Skin of body (tissue), 2 donors: ENCODE data around the gene FAM167B. TPM values are rescaled to one million over a fixed set of nuclear protein-coding genes. Genes with fewer than 3 reads are reported as not detected.

Experiments used
- small RNA-seq: library from RNA; depleted of rRNA; stranded (forward); fragments of <200 nt; gene quantifications from one replicate; pipeline ENCODE3, GENCODE V24; 2014; ENCODE audit warnings: low replicate concordance
- total RNA-seq: library from RNA; depleted of rRNA; stranded (reverse); fragments of >200 nt; gene quantifications from one replicate; pipeline ENCODE4 v1.2.3, GENCODE V29; 2014

Gene FAM167B
- total RNA-seq, 1 donor from 2014 or later, result 1.3 TPM

Small RNAs within 50 kb of the gene (small RNA-seq; reads per million reads assigned to genes)
- gene RF00017 (not detected), gene RF00019 (not detected)

Other genes starting within 250 kb of the FAM167B start
- gene KHDRBS1, start 233.4 kb upstream of the FAM167B start, total RNA-seq, result 75.1 TPM
- 4.7 TPM for gene TMEM39B, start 174.3 kb upstream of the FAM167B start, total RNA-seq
- 22.6 TPM for gene KPNA6, start 139.2 kb upstream of the FAM167B start, total RNA-seq
- gene TXLNA, start 67.5 kb upstream of the FAM167B start, total RNA-seq, result 35.9 TPM
- 12.5 TPM for gene CCDC28B, start 46.6 kb upstream of the FAM167B start, total RNA-seq
- gene IQCC, start 41.6 kb upstream of the FAM167B start, total RNA-seq, result 3.5 TPM
- not detected for gene DCDC2B, start 38.1 kb upstream of the FAM167B start, total RNA-seq
- 11.5 TPM for gene TMEM234, start 24.9 kb upstream of the FAM167B start, total RNA-seq
- gene EIF3I, start 24.8 kb upstream of the FAM167B start, total RNA-seq, result 102 TPM
- 1.2 TPM for gene LCK, start 4.0 kb downstream of the FAM167B start, total RNA-seq
- 50.4 TPM for gene HDAC1, start 44.9 kb downstream of the FAM167B start, total RNA-seq
- gene MARCKSL1, start 89.0 kb downstream of the FAM167B start, total RNA-seq, result 39.8 TPM
- 1.2 TPM for gene FAM229A, start 115.3 kb downstream of the FAM167B start, total RNA-seq
- 0.89 TPM for gene TSSK3, start 115.3 kb downstream of the FAM167B start, total RNA-seq
- 49.8 TPM for gene BSDC1, start 147.2 kb downstream of the FAM167B start, total RNA-seq
- gene ZBTB8B, start 217.8 kb downstream of the FAM167B start, total RNA-seq, result 0.10 TPM